GM12865 (cell line): Measurements from ENCODE around the gene BAHD1.

Experiments used
- DNase-seq: peaks from one replicate; pipeline ENCODE4 v3.0.0; 2010; ENCODE audit warnings: low read depth
- H3K4me3 ChIP-seq: 2 replicates; pipeline ENCODE4 v1.5.1; 2011; ENCODE audit warnings: mild to moderate bottlenecking, low read depth, low read length, control low read depth
- CTCF ChIP-seq: IDR thresholded peaks from 2 replicates; pipeline ENCODE4 v1.5.1; 2011; ENCODE audit warnings: low read length, control low read depth, low read depth, inconsistent platforms; ENCODE audit not compliant: insufficient read depth; ENCODE audit errors: missing control alignments

Gene BAHD1

GRCh38 chr15:40465939-40466338 is 25.2 kb downstream of the BAHD1 start:
- no peak for TF ChIP-seq CTCF
- no peak overlapping the region for H3K4me3 ChIP-seq
- no peak for DNase-seq

- no peak for DNase-seq
- no peak for TF ChIP-seq CTCF
- H3K4me3 ChIP-seq = no peak overlapping the region
Measured at GRCh38 chr15:40466426-40467260, 25.9 kb downstream of the BAHD1 start.

DNA sequence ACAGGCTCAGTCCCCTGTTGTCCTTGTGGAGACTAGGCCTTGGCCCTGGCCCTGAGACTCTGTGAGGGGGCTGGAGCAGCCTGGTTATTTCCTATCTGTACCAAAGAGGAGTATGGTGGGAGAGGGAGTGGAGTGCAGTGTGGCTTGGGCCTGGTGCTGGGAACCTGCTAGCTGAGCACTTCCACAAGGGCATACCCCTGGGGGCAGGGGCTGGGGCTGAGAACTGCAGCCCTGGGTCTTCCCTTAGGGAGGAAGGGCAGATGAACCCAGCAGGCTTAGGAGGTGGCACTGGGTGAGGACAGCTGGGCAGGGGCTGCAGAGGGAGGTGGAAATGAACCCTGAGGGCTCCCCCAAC is 26.5 kb downstream of the BAHD1 start:
- DNase-seq = no peak
- no peak overlapping the region for H3K4me3 ChIP-seq
- no peak for TF ChIP-seq CTCF

DNA sequence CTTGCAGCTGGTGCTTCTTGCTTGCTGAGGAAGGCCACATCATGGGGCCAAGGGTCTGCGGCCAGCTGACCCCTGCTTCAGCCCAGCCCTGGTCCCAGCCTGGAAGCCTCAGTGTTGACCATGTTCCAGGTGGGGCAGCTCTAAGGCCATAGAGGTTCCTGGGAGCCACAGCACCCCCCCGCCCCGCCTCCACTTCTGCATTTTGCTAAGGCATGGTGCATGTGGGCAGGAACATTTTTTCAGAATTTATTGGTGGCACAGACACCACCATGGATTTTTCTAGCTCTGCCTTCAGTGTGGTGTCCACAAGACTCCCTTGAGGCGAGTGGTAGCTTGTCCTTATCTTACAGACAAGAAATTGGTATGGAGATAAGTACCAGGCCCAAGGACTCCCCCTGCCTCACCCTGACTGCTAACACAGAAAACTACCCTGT is 28.2 kb downstream of the BAHD1 start:
- no peak for TF ChIP-seq CTCF
- DNase-seq = no peak

GRCh38 chr15:40469776-40470390 is 29.1 kb downstream of the BAHD1 start:
- no peak for DNase-seq
- no peak for TF ChIP-seq CTCF
- H3K4me3 ChIP-seq = no peak overlapping the region

More for the DNA sequence above, 28.2 kb downstream of the BAHD1 start:
- no peak overlapping the region for H3K4me3 ChIP-seq

GRCh38 chr15:40470423-40471104 is 29.8 kb downstream of the BAHD1 start, which contains the start of gene CHST14:
TSS of gene CHST14 (plus strand) at chr15:40470984. CDS start at chr15:40471214, 230 bp downstream.
- DNase-seq = peak; percentile 68
- H3K4me3 ChIP-seq = peak within 1 kb of the TSS; percentile 84
- TF ChIP-seq CTCF = no peak
